Adipose tissue (tissue), 3 donors: ENCODE results near the gene EHBP1. TPM values are rescaled to one million over a fixed set of nuclear protein-coding genes. Genes with fewer than 3 reads are reported as not detected.
"Not testable (repeated sequence)": the region's sequence is repeated elsewhere in the genome, so short reads cannot be mapped to it uniquely, and the experiment has no call there.

Experiments used
- H3K27ac ChIP-seq: one replicate; pipeline ENCODE4 v1.5.1; 2013; ENCODE audit warnings: low read depth, low read length
- WGBS, 3 donors: extraction: QIAGEN DNeasy Blood & Tissue Kit; methylation state at CpG; one replicate each; pipeline ENCODE4 v1.1.7; 2013; 5-methylcytosine and 5-hydroxymethylcytosine counted together
- polyA plus RNA-seq, 3 donors: library from polyadenylated mRNA; stranded (reverse); fragments of 200-250 nt; gene quantifications; one replicate each; pipeline ENCODE4 v1.2.3, GENCODE V29; 2013
- donor health status: healthy with polysubstance abuse.
- donor health status: Bipolar disorder and iron deficiency.
- donor health status: healthy.

Gene EHBP1
- polyA plus RNA-seq, 3 donors, result 11.7 to 59.5 (median 33.7) TPM

GRCh38 chr2:63058144-63058920 lies 352.8 kb downstream of the EHBP1 start:
- no peak overlapping the region for H3K27ac ChIP-seq
- WGBS, 3 donors, result 8 to 9% (median 9%) methylated on average over 35 of the region's 35 CpGs

GRCh38 chr2:63058921-63059792 lies 353.6 kb downstream of the EHBP1 start:
- WGBS, 3 donors, result 6 to 8% (median 7%) methylated on average over 66 to 67 of the region's 67 CpGs
- H3K27ac ChIP-seq, result no peak overlapping the region

- WGBS, 3 donors, result 5 to 7% (median 7%) methylated on average over 26 to 39 of the region's 39 CpGs
- no peak overlapping the region for H3K27ac ChIP-seq
Observed at GRCh38 chr2:63059793-63060471, 354.4 kb downstream of the EHBP1 start.

- WGBS, 3 donors, result 32 to 42% (median 38%) methylated on average over 5 of the region's 5 CpGs
Observed at GRCh38 chr2:63060472-63060991, 355.0 kb downstream of the EHBP1 start.

GRCh38 chr2:63064197-63064596 lies 358.7 kb downstream of the EHBP1 start:
- WGBS, 3 donors, result 38 to 77% (median 68%) methylated on average over 1 of the region's 1 CpG
- no peak overlapping the region for H3K27ac ChIP-seq

More at GRCh38 chr2:63060472-63060991, 355.0 kb downstream of the EHBP1 start:
- H3K27ac ChIP-seq, result no peak overlapping the region

GRCh38 chr2:63064661-63065060 lies 359.1 kb downstream of the EHBP1 start:
- no peak overlapping the region for H3K27ac ChIP-seq
- 67 to 81% (median 74%) methylated on average over 4 of the region's 4 CpGs for WGBS, 3 donors

- WGBS, 3 donors, result 45 to 63% (median 56%) methylated on average over 3 of the region's 3 CpGs
- no peak overlapping the region for H3K27ac ChIP-seq
Observed at GRCh38 chr2:63066265-63066664, 360.8 kb downstream of the EHBP1 start.

- 85 to 87% (median 86%) methylated on average over 2 of the region's 2 CpGs for WGBS, 3 donors
- H3K27ac ChIP-seq, result no peak overlapping the region
Observed at GRCh38 chr2:63066838-63067237, 361.3 kb downstream of the EHBP1 start.

- WGBS, 3 donors, result 84 to 92% (median 85%) methylated on average over 2 of the region's 2 CpGs
- no peak overlapping the region for H3K27ac ChIP-seq
Observed at GRCh38 chr2:63071664-63072063, 366.2 kb downstream of the EHBP1 start.

GRCh38 chr2:63073994-63074393 lies 368.5 kb downstream of the EHBP1 start:
- 75 to 79% (median 75%) methylated on average over 3 of the region's 3 CpGs for WGBS, 3 donors
- H3K27ac ChIP-seq, result no peak overlapping the region

- not testable (repeated sequence) for H3K27ac ChIP-seq
- 91 to 94% (median 93%) methylated on average over 4 of the region's 4 CpGs for WGBS, 3 donors
Observed at GRCh38 chr2:63074399-63074798, 368.9 kb downstream of the EHBP1 start.

- H3K27ac ChIP-seq, result no peak overlapping the region
- 65 to 79% (median 76%) methylated on average over 4 of the region's 4 CpGs for WGBS, 3 donors
Observed at GRCh38 chr2:63078852-63079606, 373.5 kb downstream of the EHBP1 start.

GRCh38 chr2:63081404-63081803 lies 375.9 kb downstream of the EHBP1 start:
- WGBS, 3 donors, result 73 to 76% (median 74%) methylated on average over 4 of the region's 4 CpGs
- H3K27ac ChIP-seq, result no peak overlapping the region

GRCh38 chr2:63086687-63087086 lies 381.2 kb downstream of the EHBP1 start:
- H3K27ac ChIP-seq, result no peak overlapping the region
- WGBS, 3 donors, result 41 to 60% (median 58%) methylated on average over 1 of the region's 1 CpG

GRCh38 chr2:63092401-63092800 lies 386.9 kb downstream of the EHBP1 start:
- H3K27ac ChIP-seq, result no peak overlapping the region
- WGBS, 3 donors, result 64 to 77% (median 70%) methylated on average over 1 of the region's 1 CpG

GRCh38 chr2:63092857-63093256 lies 387.3 kb downstream of the EHBP1 start:
- H3K27ac ChIP-seq, result no peak overlapping the region
- 0 to 4% (median 0%) methylated on average over 1 of the region's 1 CpG for WGBS, 3 donors

GRCh38 chr2:63093502-63093901 lies 388.0 kb downstream of the EHBP1 start:
- 67 to 79% (median 67%) methylated on average over 1 of the region's 1 CpG for WGBS, 3 donors
- H3K27ac ChIP-seq, result no peak overlapping the region
